ENCODE results near the gene PTPRD. TPM values are rescaled to one million over a fixed set of nuclear protein-coding genes. Genes with fewer than 3 reads are reported as not detected.

The PTPRD gene
- polyA plus RNA-seq, 1 experiment, result 0.39 TPM

GRCh38 chr9:10071579-10071978, 541.2 kb downstream of the PTPRD start:
- CTCF ChIA-PET, result no interaction called here
- no peaks in the 10 kb centered on the region for H3K27me3 ChIP-seq (ENCODE audit: control insufficient read depth, insufficient read depth, low read length)
- TF ChIP-seq CTCF (IDR thresholded peaks at IDR 0.05; ENCODE audit: insufficient read depth, low read depth, low read length), result no peak
- H3K4me3 ChIP-seq (ENCODE audit: low read depth, low read length), result no peak overlapping the region
- H3K36me3 ChIP-seq (ENCODE audit: control insufficient read depth, insufficient read depth, low read length), result no peaks in the 10 kb centered on the region
- POLR2A ChIA-PET, result no interaction called here
- DNase-seq (ENCODE audit: low read depth), result no peak

GRCh38 chr9:10062629-10063395, 550.0 kb downstream of the PTPRD start:
- no peak for TF ChIP-seq CTCF (IDR thresholded peaks at IDR 0.05; ENCODE audit: insufficient read depth, low read depth, low read length)
- Histone ChIP-seq H3K27me3 (ENCODE audit: control insufficient read depth, insufficient read depth, low read length) (no peaks in the 10 kb centered on the region), H3K4me3 (ENCODE audit: low read depth, low read length) (no peak overlapping the region), H3K36me3 (ENCODE audit: control insufficient read depth, insufficient read depth, low read length) (no peaks in the 10 kb centered on the region)
- ChIA-PET POLR2A (no interaction called here), CTCF (no interaction called here)
- DNase-seq (ENCODE audit: low read depth), result peak; percentile 17

- peak; percentile 4 for DNase-seq (ENCODE audit: low read depth)
- H3K4me3 ChIP-seq (ENCODE audit: low read depth, low read length), result no peak overlapping the region
- TF ChIP-seq CTCF (IDR thresholded peaks at IDR 0.05; ENCODE audit: insufficient read depth, low read depth, low read length), result no peak
- H3K36me3 ChIP-seq (ENCODE audit: control insufficient read depth, insufficient read depth, low read length), result no peaks in the 10 kb centered on the region
- ChIA-PET POLR2A (no interaction called here), CTCF (interaction anchor here (1.8 kb wide), 1 partner anchor 13 kb away, joined by 5 read pairs; no protein-coding TSS in a partner anchor)
- H3K27me3 ChIP-seq (ENCODE audit: control insufficient read depth, insufficient read depth, low read length), result no peaks in the 10 kb centered on the region
These were observed 553.8 kb downstream of the PTPRD start for GRCh38 chr9:10059044-10059443.

- ChIA-PET CTCF (no interaction called here), POLR2A (no interaction called here)
- no peaks in the 10 kb centered on the region for H3K36me3 ChIP-seq (ENCODE audit: control insufficient read depth, insufficient read depth, low read length)
- H3K27me3 ChIP-seq (ENCODE audit: control insufficient read depth, insufficient read depth, low read length), result no peaks in the 10 kb centered on the region
- no peak for TF ChIP-seq CTCF (IDR thresholded peaks at IDR 0.05; ENCODE audit: insufficient read depth, low read depth, low read length)
- no peak for DNase-seq (ENCODE audit: low read depth)
- H3K4me3 ChIP-seq (ENCODE audit: low read depth, low read length), result no peak overlapping the region
These were observed 556.9 kb downstream of the PTPRD start for GRCh38 chr9:10055886-10056395.

GRCh38 chr9:10054456-10054855, 558.3 kb downstream of the PTPRD start:
- ChIA-PET CTCF (no interaction called here), POLR2A (no interaction called here)
- Histone ChIP-seq H3K4me3 (ENCODE audit: low read depth, low read length) (no peak overlapping the region), H3K36me3 (ENCODE audit: control insufficient read depth, insufficient read depth, low read length) (no peaks in the 10 kb centered on the region), H3K27me3 (ENCODE audit: control insufficient read depth, insufficient read depth, low read length) (no peaks in the 10 kb centered on the region)
- no peak for DNase-seq (ENCODE audit: low read depth)
- TF ChIP-seq CTCF (IDR thresholded peaks at IDR 0.05; ENCODE audit: insufficient read depth, low read depth, low read length), result no peak
